GM12873 (cell line): ENCODE results near the gene RPS17.

Source experiments
- CTCF ChIP-seq: IDR thresholded peaks from 2 replicates; pipeline ENCODE4 v1.5.1; 2012; ENCODE audit warnings: low read depth, mild to moderate bottlenecking, moderate library complexity, low read length, control low read depth; ENCODE audit not compliant: insufficient read depth; ENCODE audit errors: missing control alignments

RPS17 gene

GRCh38 chr15:82538961-82539690 is 1.1 kb downstream of the RPS17 start:
- no peak for TF ChIP-seq CTCF

- no peak for TF ChIP-seq CTCF
Observed at GRCh38 chr15:82537351-82537908, 2.8 kb downstream of the RPS17 start.

GRCh38 chr15:82536409-82537350 is 3.6 kb downstream of the RPS17 start:
- TF ChIP-seq CTCF = no peak

GRCh38 chr15:82535566-82536408 is 4.5 kb downstream of the RPS17 start:
- no peak for TF ChIP-seq CTCF

- TF ChIP-seq CTCF = no peak
Observed at GRCh38 chr15:82533801-82534200, 6.5 kb downstream of the RPS17 start.

GRCh38 chr15:82532991-82533481 is 7.2 kb downstream of the RPS17 start:
- no peak for TF ChIP-seq CTCF
